GM21381 (cell line): Measurements from ENCODE around the gene IGSF9.
"Not testable (repeated sequence)": the region's sequence is repeated elsewhere in the genome, so short reads cannot be mapped to it uniquely, and the experiment has no call there.

ENCODE experiments used
- ATAC-seq: cut with Tn5 transposase; IDR thresholded peaks from one replicate; pipeline ENCODE4 v1.9.1; 2021; ENCODE audit warnings: mild to moderate bottlenecking, moderate library complexity; ENCODE audit not compliant: unreplicated experiment

IGSF9 gene

DNA sequence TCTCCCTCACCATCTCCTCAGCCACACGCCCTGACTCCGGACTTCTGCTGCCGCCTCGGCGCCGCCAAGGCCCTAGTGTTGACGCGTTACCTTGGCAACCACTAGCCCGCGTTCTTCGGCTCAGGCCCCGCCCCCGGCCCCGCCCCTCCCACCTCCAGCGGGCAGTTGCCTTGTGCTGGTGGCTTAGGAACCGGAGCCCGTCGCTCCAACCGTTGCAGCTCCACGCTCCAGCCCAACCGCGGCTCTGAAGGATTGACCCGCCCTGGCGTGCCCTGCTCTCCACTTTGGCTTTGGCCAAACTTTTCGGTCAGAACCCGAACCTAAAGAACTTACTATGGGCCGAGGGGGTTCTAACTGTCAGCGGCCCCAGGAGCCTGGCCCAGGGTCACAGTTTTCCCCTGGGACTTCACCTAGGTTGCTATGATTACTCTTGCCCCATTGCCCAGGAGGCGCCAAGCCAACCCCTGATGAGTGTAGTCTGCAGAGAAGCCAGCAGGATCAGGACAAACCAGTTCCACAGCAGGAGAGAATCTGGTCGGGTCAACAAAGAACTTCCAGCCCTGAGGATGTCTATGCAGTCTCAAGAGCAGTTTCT lies 45.2 kb downstream of the IGSF9 start, which contains the start of gene CFAP45:
Gene CFAP45 (minus strand): TSS at position 80 of the 595 bp plus-strand sequence. CDS start 67 bp downstream, at position 13.
- ATAC-seq: no peak

DNA sequence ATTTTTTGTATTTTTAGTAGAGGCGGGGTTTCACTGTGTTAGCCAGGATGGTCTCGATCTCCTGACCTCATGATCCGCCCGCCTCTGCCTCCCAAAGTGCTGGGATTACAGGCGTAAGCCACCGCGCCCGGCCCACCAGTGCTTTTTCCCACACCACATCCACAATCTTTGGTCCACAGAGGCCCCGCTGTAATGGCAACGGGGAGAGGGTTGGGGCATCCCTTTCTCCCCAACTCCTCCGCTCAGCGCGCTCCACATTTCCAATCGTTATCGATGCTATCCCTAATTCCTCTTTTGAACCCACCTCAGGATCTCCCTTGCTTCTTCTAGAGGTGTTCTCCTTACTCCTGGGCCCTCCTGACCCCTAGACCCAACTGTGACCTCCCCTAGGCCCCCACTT lies 45.8 kb downstream of the IGSF9 start:
- ATAC-seq: not testable (repeated sequence)

DNA sequence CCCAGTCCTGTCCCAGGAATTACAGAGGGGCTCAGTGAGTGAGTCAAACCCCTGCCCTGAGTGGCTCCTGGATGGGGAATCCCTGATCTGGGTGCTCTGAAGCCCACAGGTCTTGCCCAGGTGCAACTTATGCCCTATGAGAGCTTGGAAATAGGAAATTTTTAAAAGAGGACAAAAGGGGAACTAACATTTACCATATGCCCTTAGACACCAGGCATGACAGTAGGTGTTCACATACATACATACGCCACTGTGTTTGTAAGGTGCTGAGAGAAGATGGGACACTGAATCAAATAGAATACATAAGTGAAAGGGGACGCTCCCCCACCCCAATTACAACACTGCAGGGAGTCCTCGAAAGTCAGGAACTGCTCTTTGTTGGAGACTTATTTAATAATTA lies 46.9 kb downstream of the IGSF9 start:
- no peak for ATAC-seq

- ATAC-seq: no peak
These were observed 47.5 kb downstream of the IGSF9 start for GRCh38 chr1:159897962-159898361.

DNA sequence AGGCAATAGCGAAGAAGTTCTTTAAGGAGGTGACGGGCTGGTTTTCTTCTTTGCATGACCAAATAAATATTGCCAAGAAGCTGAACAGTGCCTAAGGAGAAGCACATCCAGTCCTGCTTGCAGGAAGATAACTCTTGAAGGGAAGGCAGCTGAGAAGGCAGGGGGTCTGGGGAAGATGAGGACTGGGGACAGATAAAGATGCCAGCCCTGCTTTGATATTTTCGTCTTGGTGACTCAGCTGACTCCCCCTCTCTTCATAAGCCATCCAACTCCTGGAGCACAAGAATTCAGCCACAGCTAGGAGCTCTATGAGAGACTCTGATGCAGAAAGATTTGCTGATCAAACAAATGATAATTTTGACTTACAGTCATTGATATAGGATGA lies 48.9 kb downstream of the IGSF9 start:
- ATAC-seq: no peak

GRCh38 chr1:159895836-159896545 lies 49.4 kb downstream of the IGSF9 start:
- ATAC-seq: no peak

GRCh38 chr1:159895286-159895685 lies 50.1 kb downstream of the IGSF9 start:
- ATAC-seq: no peak

- no peak for ATAC-seq
These were observed 52.5 kb downstream of the IGSF9 start for GRCh38 chr1:159892944-159893343.

DNA sequence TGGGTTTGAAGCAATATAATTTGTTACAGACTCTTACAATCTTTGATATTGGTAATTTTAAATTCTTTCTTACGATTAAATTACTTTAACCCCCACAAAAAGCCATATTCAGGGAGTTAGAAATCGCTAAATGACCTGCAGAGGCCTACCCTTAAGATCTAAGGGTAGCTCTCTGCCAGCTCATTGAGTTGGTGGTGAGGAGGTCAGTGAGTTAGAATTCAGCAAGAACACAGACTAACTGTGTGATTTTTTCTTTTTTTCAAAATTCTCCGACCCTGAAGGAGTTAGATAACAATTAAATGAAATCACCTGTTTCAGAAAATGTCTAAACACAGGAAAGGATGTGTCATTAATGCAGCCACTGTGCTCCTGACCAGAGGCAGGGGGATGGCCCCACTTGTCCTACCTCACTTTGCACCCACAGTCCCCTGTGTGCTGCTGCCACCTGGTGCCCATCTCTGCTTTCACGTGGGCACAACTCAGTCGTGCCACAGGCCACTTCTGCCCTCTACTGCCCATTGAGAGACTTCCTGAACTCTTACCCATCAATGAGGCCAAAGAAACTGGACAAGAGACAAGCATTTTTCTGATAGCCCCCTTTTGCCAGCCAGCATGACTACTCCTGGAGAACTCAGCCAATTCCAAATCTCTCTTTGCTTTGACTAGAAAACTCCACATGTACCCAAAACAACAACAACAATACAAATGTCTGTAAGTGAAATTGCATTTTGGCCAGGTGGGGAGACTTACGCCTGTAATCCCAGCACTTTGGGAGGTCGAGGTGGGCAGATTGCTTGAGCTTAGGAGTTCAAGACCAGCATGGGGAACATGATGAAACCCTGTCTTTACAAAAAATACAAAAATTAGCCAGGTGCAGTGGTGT lies 53.9 kb downstream of the IGSF9 start:
- ATAC-seq: peak; percentile 69

DNA sequence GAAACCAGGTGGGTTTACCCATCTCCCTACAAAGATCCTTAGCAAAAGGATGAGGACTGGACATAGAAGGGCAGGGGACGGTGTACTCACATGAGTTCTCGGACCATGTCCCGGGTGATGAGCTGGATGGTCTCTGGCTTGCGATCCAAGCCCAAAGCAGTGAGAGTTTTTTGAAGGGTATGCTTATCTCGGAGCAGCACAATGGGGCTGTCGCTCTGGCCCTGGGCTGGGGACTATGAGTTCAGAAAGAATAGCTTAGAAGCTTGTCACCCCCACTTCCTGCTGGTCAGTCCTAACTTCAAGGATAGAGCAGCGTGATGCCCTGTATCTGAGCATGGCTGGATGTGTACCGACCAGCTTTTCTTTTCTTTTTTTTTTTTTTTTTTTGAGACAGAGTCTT lies 55.0 kb downstream of the IGSF9 start:
- ATAC-seq: no peak

- peak; percentile 85 for ATAC-seq
These were observed 55.6 kb downstream of the IGSF9 start for GRCh38 chr1:159889821-159890252.

DNA sequence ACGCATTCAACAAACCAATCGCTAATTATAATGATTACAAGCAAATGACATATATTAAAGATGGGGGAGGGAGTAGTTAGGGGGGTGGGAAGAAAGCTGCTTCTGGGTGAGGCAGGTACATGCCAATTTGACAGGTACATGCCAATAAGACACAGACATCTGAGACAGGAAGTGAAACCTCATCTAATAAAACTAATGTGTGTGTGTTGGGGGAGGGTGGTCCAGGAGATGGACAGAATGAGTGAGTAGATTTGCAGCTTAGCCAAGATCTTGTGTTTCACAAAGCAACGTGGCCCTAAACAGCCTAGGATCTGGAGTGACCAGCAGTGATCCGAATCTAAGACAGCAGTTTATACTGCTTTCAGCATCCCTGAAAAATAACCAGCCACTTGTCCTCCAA lies 56.2 kb downstream of the IGSF9 start:
- no peak for ATAC-seq

DNA sequence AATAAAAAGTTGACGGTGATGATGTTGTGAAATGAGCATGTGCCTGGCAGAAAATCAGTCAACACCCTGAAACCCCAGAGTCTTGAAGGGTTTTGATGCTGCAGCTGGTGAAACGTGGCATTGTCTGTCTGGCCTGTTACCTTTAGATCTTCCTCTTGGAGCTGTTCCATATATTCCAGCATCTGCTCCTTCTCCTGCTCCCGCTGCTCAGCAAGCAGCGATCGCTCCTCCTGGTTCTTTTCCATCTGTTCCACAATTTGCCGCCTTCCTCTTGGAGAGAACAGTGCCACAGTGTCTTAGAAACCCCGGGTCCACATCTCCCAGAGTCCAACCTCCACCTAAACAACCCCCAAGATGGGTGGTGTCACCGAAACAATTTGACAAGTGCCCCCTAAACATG lies 61.1 kb downstream of the IGSF9 start:
- no peak for ATAC-seq

DNA sequence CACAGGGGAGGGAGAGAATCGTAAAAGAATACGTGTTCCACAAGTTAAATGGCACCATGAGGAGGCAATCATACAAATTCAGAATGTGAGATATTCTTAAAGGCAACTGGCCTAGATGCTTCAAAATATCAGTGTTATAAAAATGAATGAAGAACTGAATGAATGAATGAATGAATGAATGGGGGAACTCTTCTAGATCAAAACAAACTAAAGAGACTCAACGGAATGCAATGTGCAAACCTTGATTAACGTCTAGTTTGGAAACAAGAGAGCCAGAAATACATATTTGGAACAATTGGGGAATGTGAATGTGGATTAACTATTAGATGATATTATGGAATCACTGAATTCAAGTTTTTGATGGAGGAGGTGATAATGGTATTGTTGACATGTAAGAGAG lies 62.3 kb downstream of the IGSF9 start:
- ATAC-seq: no peak

- ATAC-seq: no peak
These were observed 62.9 kb downstream of the IGSF9 start for GRCh38 chr1:159882527-159882862.

GRCh38 chr1:159881622-159882526 lies 63.5 kb downstream of the IGSF9 start:
- no peak for ATAC-seq

GRCh38 chr1:159880430-159880829 lies 65.0 kb downstream of the IGSF9 start:
- ATAC-seq: no peak

GRCh38 chr1:159879977-159880376 lies 65.4 kb downstream of the IGSF9 start:
- ATAC-seq: no peak

GRCh38 chr1:159879136-159879535 lies 66.3 kb downstream of the IGSF9 start:
- ATAC-seq: no peak

GRCh38 chr1:159877695-159878444 lies 67.5 kb downstream of the IGSF9 start:
- ATAC-seq: no peak
